Glomerular visceral epithelial cell (primary cell): ENCODE data around the gene EEFSEC.
"Not testable (repeated sequence)": the region's sequence is repeated elsewhere in the genome, so short reads cannot be mapped to it uniquely, and the experiment has no call there.

ENCODE experiments used
- DNase-seq: peaks from one replicate; pipeline ENCODE4 v3.0.0-alpha.2; 2016; ENCODE audit errors: extremely low spot score

Gene EEFSEC

DNA sequence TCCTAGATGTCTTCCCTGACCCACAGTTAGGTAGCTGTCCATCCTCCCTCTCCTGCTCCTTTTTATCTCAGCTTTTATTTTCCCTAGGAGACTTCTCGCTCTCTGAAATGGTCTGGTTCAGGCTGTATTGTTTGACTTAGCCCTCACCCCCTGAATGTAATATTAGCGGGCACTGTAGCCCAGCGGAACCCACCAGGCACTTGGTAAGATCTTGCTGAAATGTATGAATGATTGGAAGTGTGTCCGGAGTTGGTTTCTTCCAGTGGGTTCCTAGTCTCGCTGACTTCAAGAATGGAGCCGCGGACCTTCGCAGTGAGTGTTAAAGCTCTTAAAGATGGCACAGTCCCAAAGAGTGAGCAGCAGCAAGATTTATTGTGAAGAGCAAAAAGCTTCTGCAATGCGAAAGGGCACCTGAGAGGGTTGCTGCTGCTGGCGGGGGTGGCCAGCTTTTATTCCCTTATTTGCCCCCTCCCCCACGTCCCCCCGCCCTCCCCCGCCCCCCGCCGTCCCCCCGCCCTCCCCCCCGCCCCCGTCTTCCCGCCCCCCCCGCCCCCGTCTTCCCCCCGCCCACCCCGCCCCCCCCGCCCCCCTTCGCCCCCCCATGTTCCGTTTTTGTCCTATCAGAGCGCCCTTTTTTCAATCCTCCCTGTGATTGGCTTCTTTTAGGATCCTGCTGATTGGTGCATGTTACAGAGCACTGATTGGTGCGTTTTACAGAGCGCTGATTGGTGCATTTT is 694 bp upstream of the EEFSEC start:
- DNase-seq: no peak

DNA sequence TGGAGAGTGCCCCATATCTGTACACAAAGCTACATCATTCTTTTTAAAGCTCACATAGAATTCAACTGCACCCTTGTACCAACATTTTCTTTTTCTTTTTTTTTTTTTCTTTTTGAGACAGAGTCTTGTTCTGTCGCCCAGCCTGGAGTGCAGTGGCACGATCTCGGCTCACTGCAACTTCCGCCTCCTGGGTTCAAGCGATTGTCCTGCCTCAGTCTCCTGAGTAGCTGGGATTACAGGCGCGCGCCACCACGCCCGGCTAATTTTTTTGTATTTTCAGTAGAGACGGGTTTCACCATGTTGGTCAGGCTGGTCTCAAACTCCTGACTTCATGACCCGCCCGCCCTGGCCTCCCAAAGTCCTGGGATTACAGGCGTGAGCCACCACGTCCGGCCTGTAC is 1.1 kb downstream of the EEFSEC start:
- not testable (repeated sequence) for DNase-seq

DNA sequence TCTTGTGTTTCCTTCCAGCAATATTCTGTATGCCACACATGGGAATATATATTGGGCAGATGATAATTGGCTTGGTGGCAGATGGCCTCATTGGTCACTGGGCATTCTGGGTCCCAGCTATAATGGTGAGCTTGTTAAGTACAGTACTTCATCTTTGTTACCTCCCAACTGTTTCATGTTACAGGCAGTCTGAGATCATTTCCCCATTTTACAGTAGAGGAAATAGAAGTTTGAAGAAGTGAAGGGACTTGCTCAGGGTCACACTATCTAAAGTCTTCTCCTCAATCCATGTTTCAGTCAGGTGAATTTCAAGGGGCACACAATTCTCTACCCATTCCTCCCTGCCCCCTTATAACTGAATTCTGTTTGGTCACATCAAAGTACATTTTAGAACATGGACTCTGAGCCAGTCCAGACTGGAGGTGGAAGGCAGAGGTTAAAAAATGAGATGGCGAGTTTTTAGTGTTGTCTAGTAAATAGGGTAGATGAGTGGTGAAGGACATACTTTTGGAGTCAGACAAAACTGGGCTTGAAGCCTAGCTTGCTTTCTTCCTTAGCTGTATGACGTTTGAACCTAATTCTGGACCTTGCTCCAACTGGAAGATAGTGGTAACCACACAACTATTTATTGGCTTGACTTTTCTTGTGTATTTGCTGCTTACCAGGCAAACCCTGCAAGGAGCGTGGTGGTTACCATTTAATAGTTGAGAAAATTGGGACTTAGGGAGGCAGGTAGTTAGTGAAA is 2.5 kb downstream of the EEFSEC start:
- no peak for DNase-seq

DNA sequence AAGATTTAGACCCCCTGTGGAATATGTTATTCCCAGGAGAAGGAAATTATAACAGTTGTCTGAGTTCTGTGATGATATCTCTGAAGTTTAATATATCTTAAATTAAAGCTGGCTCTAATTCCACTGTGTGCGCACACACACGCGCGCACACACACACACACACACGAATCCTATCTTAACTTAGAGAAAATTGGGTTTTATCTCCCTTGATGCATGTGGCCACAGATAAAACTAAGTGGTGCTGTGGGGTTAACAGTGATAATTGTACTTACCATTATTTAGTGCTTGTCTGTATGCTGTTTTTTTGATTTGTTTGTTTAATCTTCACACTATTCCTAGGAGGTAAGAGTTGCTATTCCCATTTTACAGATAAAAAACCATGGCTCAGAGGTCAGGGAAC is 7.4 kb downstream of the EEFSEC start:
- no peak for DNase-seq

DNA sequence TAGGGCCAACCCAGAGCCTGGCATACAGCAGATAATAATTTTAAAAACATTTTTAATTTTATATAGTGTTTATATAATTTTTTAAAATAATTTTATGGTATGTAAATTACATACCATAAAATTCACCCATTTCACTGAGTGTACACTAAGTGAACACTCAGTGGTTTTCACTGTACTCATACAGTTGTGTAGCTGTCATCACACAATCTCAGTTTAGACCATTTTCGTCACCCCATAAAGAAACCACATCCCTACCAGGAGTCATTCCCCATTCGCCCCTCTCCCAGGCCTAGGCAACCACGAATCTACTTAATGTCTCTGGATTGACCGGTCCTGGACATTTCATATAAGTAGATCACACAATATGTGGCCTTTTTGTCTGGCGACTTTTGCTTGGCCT is 10.2 kb downstream of the EEFSEC start:
- DNase-seq: no peak

DNA sequence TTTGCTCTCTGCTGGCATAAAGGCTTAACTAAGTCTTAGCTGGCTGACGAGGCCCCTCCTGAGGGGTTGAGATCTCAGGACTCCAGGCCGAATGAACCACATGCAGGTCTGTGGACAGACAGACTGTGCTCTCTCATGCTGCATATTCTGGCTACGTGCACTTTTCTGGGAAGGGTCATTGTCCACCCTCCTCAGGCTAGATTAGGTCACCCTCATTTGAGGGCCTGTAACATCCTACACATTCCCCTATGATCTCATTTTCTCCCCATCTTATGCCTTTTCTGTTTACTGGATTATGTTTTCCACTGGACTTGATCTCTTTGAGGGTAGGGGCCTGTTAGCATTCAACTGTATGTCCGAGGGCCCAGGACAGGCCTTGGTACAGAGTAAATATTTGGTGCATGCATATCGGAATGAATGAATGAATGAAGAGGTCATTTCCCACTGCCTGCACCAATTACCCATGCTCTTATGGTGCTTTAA is 13.7 kb downstream of the EEFSEC start:
- DNase-seq: no peak

DNA sequence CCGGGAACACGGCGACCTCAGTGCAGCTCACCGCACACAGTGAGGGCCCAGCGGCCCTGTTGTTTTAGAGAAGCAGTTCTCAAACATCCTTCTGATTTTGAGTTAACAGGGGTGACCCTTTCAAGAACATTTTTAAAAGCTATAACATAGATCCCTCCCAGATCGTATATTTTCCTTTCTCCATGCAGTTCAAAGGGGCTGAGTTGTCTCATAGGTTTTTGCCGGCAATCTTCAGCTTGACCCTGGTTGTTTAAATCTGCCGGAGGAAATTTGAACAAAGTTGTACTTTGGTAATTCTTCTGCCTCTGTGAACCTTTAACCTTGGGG is 14.3 kb downstream of the EEFSEC start:
- DNase-seq: no peak

DNA sequence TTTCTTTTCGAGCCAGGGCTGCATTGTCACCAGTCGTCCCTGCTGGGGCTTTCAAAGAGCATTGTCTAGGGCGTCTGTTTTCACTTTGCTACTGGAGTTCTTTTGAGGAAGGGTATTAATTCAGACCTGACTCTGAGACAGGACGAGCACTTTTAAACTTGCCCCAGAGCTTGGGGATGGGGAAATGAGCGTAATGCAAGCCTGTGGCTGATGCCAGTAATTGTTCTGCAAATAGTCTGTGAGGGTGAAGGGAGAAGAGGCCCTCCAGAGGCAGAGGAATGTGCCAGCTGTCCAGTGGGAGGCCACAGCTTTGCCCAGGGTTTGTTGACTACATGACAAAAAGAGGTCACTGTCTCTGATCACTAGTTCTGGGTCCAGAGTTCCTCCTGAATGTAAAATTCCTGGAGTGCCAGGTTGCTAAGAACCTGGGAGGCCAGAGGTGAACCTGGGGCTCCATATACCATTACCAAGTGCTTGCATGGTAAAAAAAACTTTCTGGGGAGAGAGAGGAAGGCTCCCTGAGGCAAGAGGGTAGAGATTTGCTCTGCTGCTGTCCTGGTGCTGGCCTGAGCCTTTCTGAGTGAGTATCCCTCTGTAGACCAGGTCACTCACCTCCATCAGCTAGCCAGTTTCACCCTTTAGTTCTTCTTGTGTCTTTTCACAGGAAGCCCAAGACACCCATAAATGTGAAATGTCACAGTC is 14.8 kb downstream of the EEFSEC start:
- DNase-seq: no peak

DNA sequence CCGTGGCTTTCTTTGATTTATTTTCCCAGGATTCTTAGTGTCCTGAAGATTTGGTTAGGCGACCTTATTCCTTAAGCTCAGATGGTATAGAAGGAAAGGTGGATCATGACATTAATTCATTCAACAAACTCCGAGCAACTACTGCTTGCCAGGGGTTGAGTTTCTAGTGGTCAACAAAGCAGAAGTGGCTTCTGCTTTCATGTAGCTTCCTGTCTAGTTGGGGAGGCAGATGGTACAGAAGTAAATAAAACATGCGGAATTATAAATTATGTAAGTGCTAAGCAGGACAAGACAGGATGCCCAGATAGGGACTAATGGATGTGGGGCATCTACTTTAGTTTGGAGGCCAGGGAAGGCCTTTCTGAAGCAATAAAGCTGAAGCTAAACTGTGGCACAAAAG is 15.6 kb downstream of the EEFSEC start:
- no peak for DNase-seq

DNA sequence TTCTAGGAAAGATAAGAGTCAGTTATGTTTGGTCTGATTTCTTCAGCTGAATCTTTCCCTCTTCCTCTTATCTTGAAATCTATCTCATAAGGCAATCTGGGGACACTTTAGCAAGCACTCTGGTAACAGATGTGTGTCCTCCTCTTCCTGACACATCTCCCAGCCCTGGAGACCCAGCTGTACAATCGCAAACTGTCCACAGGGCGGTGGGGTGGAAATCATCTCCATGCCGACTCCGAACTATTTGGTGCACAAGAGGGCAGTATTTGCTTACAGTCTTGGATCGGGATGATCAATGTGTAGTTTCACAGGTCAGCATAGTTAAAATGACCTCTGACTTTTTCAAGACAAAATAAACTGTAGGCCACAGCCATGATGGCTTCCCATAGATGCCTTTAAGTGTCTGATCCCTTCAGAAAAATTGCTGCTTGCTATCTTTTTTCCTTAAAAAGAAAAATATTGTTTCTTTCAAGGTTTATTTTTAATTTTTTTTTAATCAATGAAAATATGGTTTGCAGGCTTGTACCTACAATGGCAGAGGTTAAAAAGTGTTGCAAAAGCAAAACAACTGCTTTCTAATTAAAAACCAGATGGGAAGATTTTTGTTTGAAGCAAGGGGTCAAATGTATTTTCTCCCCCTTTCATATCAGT is 17.7 kb downstream of the EEFSEC start:
- peak; percentile 73 for DNase-seq

DNA sequence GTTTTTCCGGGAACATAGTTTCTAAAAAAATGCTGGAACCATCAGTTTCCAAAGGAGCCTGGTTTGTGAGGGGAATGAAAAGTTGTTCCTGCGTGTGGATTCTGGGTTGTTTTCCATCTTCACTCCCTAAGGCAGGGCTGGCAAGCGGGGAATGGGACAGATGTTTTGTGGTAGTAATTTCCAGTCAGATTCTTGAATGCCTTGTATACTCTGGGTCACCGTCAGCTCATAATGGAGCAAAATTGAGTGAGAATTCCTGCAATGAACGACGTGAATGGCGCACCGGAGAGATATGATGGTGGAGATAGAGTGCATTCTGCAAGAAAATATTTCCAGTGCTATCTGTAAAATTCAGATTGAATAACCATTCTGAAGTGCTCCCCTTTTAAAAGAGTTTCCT is 19.9 kb downstream of the EEFSEC start:
- DNase-seq: no peak

DNA sequence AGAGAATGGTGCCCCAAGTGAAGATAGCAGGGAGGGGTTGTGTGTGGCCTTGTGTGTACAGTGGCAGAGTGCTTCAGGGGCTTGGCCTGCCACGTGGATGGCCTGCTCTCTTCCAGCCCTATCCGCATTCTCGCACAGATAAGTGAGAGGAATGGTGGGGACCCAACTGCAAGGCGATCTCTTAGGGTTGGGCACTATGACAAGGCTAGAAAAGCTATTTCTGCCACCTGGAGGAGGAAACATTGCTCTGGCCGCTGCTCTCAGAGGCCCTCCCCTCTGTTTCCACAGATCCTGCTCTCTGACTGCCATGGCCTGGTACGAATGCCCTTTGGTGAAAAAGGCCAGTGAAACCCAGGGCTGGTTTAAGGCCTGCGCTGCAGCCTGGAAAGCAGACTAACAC is 20.6 kb downstream of the EEFSEC start:
- no peak for DNase-seq

DNA sequence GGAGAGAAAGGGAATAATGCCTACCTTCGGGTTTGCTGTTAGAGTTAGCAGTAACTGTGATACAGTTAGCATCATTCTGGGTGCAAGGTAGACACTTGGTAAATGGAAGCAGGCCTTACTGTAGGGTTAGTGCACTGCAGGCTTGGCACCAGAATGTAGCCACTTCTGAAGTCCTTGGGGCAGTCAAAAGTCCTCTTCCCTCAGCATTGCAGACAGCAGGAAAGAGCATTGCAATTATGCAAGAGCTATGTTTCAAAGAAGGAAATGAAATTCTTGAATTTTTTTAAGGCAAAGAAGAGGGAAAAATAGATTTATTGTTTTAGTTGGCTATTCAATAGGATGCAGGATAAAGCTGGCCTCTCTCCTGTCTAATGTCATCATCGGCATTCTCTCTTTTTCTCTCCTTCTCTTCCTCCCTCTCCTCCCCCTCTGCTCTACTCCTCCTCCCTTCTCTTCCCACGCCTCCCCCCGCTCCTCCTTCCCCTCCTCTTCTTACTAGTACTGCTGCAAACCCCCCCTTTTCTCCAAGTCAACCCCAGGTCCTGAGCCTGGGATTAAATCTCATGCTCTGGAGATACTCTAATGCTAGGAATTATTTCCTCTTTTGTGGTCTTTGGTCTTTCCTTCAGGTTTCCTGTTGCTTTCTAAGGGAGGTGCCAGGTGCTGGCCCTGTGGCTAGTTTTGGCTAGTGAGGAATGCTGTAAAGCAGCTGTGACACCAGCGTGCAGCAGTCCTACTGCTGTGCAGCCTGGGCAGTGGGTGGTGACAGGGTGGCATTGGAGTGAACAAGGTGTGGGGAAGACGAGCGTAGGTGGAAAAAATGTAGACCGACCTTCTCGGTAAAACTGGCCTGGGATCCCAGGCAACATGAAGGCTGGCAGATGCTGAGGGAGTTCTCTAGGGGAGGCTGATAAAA is 21.7 kb downstream of the EEFSEC start:
- no peak for DNase-seq

DNA sequence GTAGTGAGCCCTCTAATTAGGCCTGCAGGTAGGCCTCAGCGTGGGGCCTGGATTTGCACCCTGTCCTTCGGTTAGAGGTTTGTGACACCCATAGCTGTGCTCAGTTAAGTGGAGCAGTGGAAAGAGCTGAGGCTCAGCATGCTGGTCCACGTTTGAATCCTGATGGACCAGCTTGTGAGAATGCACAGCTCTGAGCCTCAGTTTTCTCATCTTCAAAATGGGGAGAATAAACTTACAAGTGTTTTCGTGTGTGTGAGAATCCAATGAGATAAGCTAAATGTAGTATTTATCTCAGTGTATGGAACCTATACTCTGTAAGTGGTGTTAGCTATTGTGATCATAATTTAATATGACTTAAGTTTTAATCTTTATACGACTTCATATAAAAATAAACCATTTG is 22.5 kb downstream of the EEFSEC start:
- DNase-seq: no peak

DNA sequence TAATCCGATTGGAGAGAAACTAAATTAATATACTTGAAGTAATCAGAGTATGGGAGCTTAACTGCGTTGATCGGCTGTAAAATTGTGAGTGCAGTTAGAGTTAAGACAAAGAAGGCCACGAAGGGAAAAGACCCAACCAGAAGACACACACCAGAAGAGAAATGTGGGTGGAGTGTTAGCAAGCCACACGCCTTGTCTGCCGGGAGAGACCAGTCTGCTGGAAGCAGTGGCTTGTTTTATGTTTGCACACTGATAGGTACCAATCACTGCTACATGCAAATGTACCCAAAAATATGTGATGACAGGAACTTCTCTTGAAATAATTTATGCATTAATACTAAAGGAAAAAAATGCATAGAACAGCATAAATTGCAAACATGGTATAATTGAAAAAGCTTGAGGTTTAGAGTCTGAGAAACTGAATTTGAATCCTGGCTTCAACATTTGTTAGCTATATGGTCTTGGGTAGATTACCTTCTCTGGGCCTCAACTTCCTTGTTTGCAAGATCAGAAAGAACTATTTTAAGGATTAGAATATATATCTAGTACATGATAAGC is 23.1 kb downstream of the EEFSEC start:
- no peak for DNase-seq

DNA sequence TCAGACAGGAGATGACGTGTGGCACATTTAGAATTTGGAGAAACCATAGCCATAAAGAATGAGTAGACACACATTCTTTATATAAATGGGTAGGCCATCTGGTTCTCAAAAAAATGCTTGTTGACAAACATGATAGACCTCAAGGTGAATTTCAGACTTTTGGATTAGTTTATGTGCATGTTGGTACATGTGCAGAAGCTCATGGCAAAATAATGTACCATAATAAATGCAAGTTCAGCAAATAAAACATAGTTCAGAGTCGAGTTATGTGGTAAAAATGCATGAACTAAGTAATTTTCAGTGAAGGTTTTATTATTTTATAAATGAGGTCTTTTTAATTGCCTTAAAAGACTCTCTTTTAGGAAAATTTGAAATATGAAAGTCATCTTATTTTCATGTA is 24.6 kb downstream of the EEFSEC start:
- no peak for DNase-seq

DNA sequence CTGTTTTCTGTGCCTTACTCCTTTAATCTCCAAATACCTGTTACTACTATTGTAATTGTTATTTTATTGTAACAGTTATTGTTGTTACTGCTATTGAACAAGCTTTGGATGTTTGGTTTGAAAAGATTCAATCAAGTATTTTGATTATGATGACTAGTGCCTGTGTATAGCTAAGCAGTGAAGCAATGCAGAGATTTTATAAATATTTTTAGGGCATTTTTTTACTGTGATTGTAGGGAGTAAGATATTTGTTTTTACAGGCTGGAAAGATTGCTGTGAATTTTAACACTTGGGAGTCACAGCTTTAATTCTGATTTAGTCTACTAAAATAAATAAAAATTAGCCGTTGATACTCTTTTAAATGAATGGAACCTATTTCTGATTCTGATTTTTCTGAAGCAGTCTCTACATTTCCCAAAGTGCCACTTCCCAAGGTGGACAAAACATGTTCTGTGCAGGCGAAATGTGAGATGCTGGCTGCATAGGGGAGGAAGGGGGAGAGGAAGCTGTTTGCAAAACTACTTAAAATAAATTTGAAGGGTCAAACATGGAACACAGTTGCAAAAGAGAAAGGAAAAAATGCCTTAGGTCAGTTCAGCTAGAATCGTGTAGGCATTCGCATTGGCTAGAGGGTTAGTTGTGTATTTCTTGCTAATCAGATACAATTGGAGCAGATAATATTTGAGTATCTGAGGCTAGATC is 25.7 kb downstream of the EEFSEC start:
- DNase-seq: no peak

DNA sequence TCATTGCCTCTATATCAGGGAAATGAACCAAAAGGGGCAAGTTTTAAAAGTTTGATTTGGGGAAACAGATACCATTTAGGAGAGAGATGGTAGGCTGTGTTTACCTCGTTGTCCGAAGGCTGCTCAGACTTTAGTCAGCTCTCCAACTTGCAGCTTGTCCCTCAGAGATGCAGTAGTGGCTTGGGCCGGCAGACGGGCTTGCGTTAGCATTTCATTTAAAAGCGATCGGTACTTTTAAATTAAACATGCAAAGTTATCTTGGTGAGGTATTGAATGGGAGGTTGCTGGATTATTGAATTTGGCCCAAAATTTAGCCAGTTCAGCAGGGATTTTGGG is 26.2 kb downstream of the EEFSEC start:
- DNase-seq: no peak

DNA sequence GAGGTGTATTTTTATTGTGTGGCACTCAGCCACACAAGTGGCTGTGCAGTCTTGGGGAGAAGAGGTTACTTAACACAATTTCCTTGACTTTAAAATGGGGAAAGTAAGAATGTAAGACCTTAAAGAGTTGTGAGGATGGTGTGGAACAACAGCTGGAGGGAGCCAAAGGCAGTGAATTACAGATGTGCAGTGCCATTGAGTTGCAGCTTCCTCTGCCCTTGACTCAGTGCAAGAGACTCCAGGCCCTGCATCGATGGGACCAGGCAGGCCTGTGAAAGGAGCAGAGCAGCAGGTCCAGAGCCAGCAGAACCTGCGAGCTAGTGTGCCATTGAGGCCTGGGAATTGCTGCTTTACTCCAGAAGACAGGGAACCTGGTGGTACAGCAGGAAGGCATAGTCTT is 27.2 kb downstream of the EEFSEC start:
- no peak for DNase-seq

DNA sequence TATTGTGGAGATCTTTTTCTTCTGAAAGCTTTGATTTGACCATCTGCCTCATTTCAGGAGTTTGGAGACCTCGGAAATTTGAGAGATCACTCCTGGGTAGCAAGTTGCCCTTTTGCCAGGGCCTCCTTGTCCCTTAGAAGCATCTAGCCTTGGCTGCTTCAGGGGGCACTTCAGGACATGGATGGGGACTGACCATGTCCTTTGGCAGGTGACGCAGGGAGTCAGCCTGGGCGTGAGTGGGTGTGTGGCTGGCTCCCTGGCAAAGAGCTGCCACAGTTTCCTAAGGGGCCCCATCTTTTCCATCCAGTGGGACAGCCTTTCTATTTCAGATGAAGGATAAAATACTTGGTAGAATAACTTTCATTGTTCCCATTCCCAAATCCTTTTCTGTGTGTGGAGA is 27.6 kb downstream of the EEFSEC start:
- no peak for DNase-seq

DNA sequence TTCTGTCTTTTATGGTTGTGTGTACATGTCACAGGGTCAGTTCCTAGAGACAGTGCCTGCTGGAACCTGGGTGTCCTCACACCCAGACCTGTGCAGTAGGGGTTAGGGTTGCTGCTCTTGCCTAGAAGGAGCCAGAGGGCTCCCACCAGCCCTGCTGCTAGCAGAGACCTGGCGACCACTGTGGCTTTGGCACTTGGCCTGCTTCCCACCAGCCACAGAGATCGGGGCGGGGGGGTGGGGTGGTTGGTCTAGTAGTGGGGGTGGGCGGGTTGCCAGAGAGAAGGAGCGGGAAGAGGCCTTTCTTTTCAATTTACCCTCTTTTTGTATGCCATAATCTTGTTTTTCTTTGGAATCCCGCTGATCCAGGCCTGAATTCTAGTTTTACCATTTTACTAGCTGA is 29.4 kb downstream of the EEFSEC start:
- no peak for DNase-seq
